Panc1 (cell line): ENCODE data around the gene CRISP1. TPM values are rescaled to one million over a fixed set of nuclear protein-coding genes. Genes with fewer than 3 reads are reported as not detected.
"Not testable (repeated sequence)": the region's sequence is repeated elsewhere in the genome, so short reads cannot be mapped to it uniquely, and the experiment has no call there.

Source experiments
- ATAC-seq: fragments of 200-7000 bp; cut with Tn5 transposase; 2 replicates; pipeline ENCODE4 v1.9.1; 2020; ENCODE audit warnings: mild to moderate bottlenecking, moderate library complexity
- BruUV-seq: library from RNA; stranded (reverse); fragments of 400-500 nt; replicated peaks from 2 replicates; lab custom pipeline; 2021; lab: Mats Ljungman, UMichigan
- CTCF ChIA-PET: fragments of 300-600 bp; sonication (Branson Sonifier 250); formaldehyde crosslinking; loops from one replicate; lab custom pipeline; 2022; ENCODE audit warnings: antibody characterized with exemption; lab: Charles Lee
- POLR2A ChIA-PET: fragments of 300-600 bp; sonication (Branson Sonifier 250); formaldehyde crosslinking; loops from one replicate; lab custom pipeline; 2022; ENCODE audit warnings: antibody characterized with exemption; lab: Charles Lee
- DNase-seq: peaks from one replicate; pipeline ENCODE4 v3.0.0-alpha.2; 2010; ENCODE audit warnings: low read depth, low spot score
- H3K27ac ChIP-seq: 2 replicates; pipeline ENCODE4 v1.5.1; 2011; ENCODE audit warnings: mild to moderate bottlenecking, low read length, inconsistent platforms
- H3K27me3 ChIP-seq: fragments of 200-500 bp; sonication (Bioruptor generic); 2 replicates; pipeline ENCODE4 v1.6.0; 2014; ENCODE audit warnings: low read length, inconsistent platforms; ENCODE audit not compliant: control insufficient read depth, insufficient read depth
- H3K36me3 ChIP-seq: fragments of 200-500 bp; sonication (Bioruptor generic); 2 replicates; pipeline ENCODE4 v1.5.1; 2014; ENCODE audit warnings: inconsistent platforms, mild to moderate bottlenecking, low read length, moderate library complexity; ENCODE audit not compliant: control insufficient read depth, insufficient read depth
- H3K4me1 ChIP-seq: 2 replicates; pipeline ENCODE4 v1.5.1; 2011; ENCODE audit warnings: inconsistent platforms, mild to moderate bottlenecking, low read length, moderate library complexity; ENCODE audit not compliant: control insufficient read depth, insufficient read depth
- H3K4me3 ChIP-seq, 2 experiments: 2 replicates each; pipeline ENCODE4 v1.5.1; 2011 to 2012; ENCODE audit warnings: low read depth in 2 of 2, low read length in 2 of 2, mild to moderate bottlenecking in 2 of 2, inconsistent platforms in 1 of 2, moderate library complexity in 1 of 2
- H3K9me3 ChIP-seq: fragments of 200-500 bp; sonication (Bioruptor generic); 2 replicates; pipeline ENCODE4 v1.5.1; 2014; ENCODE audit warnings: low read depth, mild to moderate bottlenecking, inconsistent platforms, low read length, moderate library complexity; ENCODE audit not compliant: control insufficient read depth, insufficient read depth
- CTCF ChIP-seq: fragments of 450-650 bp; IDR thresholded peaks from 2 replicates; pipeline ENCODE4 v1.5.1; 2017; ENCODE audit warnings: mild to moderate bottlenecking
- POLR2AphosphoS5 ChIP-seq: IDR thresholded peaks from 2 replicates; pipeline ENCODE4 v1.6.1; 2012; ENCODE audit warnings: mild to moderate bottlenecking, low read depth, low read length, moderate library complexity
- REST ChIP-seq, 2 experiments: IDR thresholded peaks; 2 replicates each; pipeline ENCODE4 v1.6.1; 2011 to 2012; ENCODE audit warnings: low read depth in 2 of 2, control low read depth in 1 of 2, low read length in 1 of 2, mild to moderate bottlenecking in 1 of 2, moderate library complexity in 1 of 2; ENCODE audit not compliant: insufficient read depth in 1 of 2
- SIN3A ChIP-seq: IDR thresholded peaks from 2 replicates; pipeline ENCODE4 v1.6.1; 2012; ENCODE audit warnings: low read depth, mild to moderate bottlenecking, low read length, moderate library complexity, borderline replicate concordance; ENCODE audit not compliant: insufficient read depth
- TCF7L2 ChIP-seq: IDR thresholded peaks from 2 replicates; pipeline ENCODE4 v1.6.1; 2011; ENCODE audit warnings: mild to moderate bottlenecking, low read depth, low read length, inconsistent platforms
- in situ Hi-C: cut with HindIII; loops from 2 replicates; pipeline ENCODE4 v1.10.0; 2016; ENCODE audit warnings: low sequenced_read_pairs, low pct_unique_long_range_greater_than_20kb
- intact Hi-C: fragments of 100-400 bp; cut with micrococcal nuclease; formaldehyde crosslinking; loops from one replicate; pipeline ENCODE4 v1.10.0; 2022; ENCODE audit not compliant: unreplicated experiment
- total RNA-seq: library from RNA; stranded (reverse); gene quantifications from one replicate; pipeline ENCODE4 v1.2.1, GENCODE V29; 2021; ENCODE audit not compliant: unreplicated experiment

CRISP1 gene
- total RNA-seq, 1 experiment from 2014 or later, result not detected

- H3K27me3 ChIP-seq, result no peaks in the 10 kb centered on the region
- no peaks in the 10 kb centered on the region for H3K9me3 ChIP-seq
- no peaks in the 10 kb centered on the region for H3K4me1 ChIP-seq
- no peak overlapping the region for H3K27ac ChIP-seq
- ChIA-PET POLR2A (no interaction called here), CTCF (no interaction called here)
- no peaks in the 10 kb centered on the region for H3K36me3 ChIP-seq
- BruUV-seq, result no TSS peak
- no peak for TF ChIP-seq SIN3A
- TF ChIP-seq CTCF, result no peak
- no peak for TF ChIP-seq TCF7L2
- TF ChIP-seq REST (IDR thresholded peaks at IDR 0.05; ENCODE audit: insufficient read depth in 1 of 2, low read depth in 2 of 2, low read length in 1 of 2), result no peak
- no peak for TF ChIP-seq POLR2AphosphoS5
- ATAC-seq, result no peak
- intact Hi-C loops, result no loop called here
- H3K4me3 ChIP-seq, result no peak overlapping the region
- no peak for DNase-seq
- in situ Hi-C loops, result no loop called here
Observed at GRCh38 chr6:49801525-49801924, 64.8 kb downstream of the CRISP1 start.

- TF ChIP-seq SIN3A (no peak), TCF7L2 (no peak), POLR2AphosphoS5 (no peak), CTCF (no peak), REST (IDR thresholded peaks at IDR 0.05; ENCODE audit: insufficient read depth in 1 of 2, low read depth in 2 of 2, low read length in 1 of 2) (no peak)
- DNase-seq (no peak), ATAC-seq (no peak)
- Histone ChIP-seq H3K36me3 (no peaks in the 10 kb centered on the region), H3K27me3 (no peaks in the 10 kb centered on the region), H3K27ac (no peak overlapping the region), H3K4me1 (no peaks in the 10 kb centered on the region), H3K4me3 (no peak overlapping the region), H3K9me3 (no peaks in the 10 kb centered on the region)
- in situ Hi-C loops, result no loop called here
- POLR2A ChIA-PET, result no interaction called here
- CTCF ChIA-PET, result no interaction called here
- BruUV-seq, result no TSS peak
- intact Hi-C loops, result no loop called here
Observed at GRCh38 chr6:49799090-49799489, 67.2 kb downstream of the CRISP1 start.

GRCh38 chr6:49796842-49797455, 69.4 kb downstream of the CRISP1 start:
- H3K27me3 ChIP-seq, H3K27ac ChIP-seq, H3K36me3 ChIP-seq, ATAC-seq, POLR2A ChIA-PET, DNase-seq, H3K9me3 ChIP-seq, intact Hi-C loops, BruUV-seq, in situ Hi-C loops, CTCF ChIA-PET, H3K4me1 ChIP-seq: not testable (repeated sequence)
- H3K4me3 ChIP-seq, result peak overlapping the region in 1 of 2 experiments; percentile 11; a peak in 1 of 4 replicates
